Activated T-cell treated with anti-CD3 and anti-CD28 coated beads for 4 hours (primary cell): ENCODE data around the gene CARD14.
"Not testable (repeated sequence)": the region's sequence is repeated elsewhere in the genome, so short reads cannot be mapped to it uniquely, and the experiment has no call there.

Source experiments
- DNase-seq: peaks from one replicate; pipeline ENCODE4 v3.0.0-alpha.2; 2020

Gene CARD14

GRCh38 chr17:80256034-80256350 lies 86.2 kb downstream of the CARD14 start:
- DNase-seq, result no peak

- no peak for DNase-seq
Measured at GRCh38 chr17:80257716-80258213, 87.9 kb downstream of the CARD14 start.

- DNase-seq, result not testable (repeated sequence)
Measured at GRCh38 chr17:80258296-80258695, 88.5 kb downstream of the CARD14 start.
